ENCODE measurements around the gene VGLL4.
"Not testable (repeated sequence)": the region's sequence is repeated elsewhere in the genome, so short reads cannot be mapped to it uniquely, and the experiment has no call there.

The VGLL4 gene

GRCh38 chr3:11604139-11604892 is 39.4 kb downstream of the VGLL4 start:
- DNase-seq, result no peak

GRCh38 chr3:11603628-11604027 is 40.1 kb downstream of the VGLL4 start:
- no peak for DNase-seq

- DNase-seq, result no peak
Observed at GRCh38 chr3:11602886-11603527, 40.7 kb downstream of the VGLL4 start.

GRCh38 chr3:11602239-11602840 is 41.4 kb downstream of the VGLL4 start:
- no peak for DNase-seq

GRCh38 chr3:11601446-11602238 is 42.1 kb downstream of the VGLL4 start:
- DNase-seq, result peak; percentile 15

- DNase-seq, result no peak
Observed at GRCh38 chr3:11600501-11601282, 43.0 kb downstream of the VGLL4 start.

GRCh38 chr3:11596387-11596786 is 47.3 kb downstream of the VGLL4 start:
- no peak for DNase-seq

- DNase-seq, result not testable (repeated sequence)
Observed at GRCh38 chr3:11595024-11595423, 48.7 kb downstream of the VGLL4 start.

- DNase-seq, result no peak
Observed at GRCh38 chr3:11593318-11594034, 50.2 kb downstream of the VGLL4 start.

GRCh38 chr3:11592445-11593298 is 51.0 kb downstream of the VGLL4 start:
- DNase-seq, result no peak

GRCh38 chr3:11591391-11592282 is 52.1 kb downstream of the VGLL4 start:
- DNase-seq, result no peak

GRCh38 chr3:11591002-11591355 is 52.7 kb downstream of the VGLL4 start:
- DNase-seq, result no peak

- no peak for DNase-seq
Observed at GRCh38 chr3:11589706-11590105, 54.0 kb downstream of the VGLL4 start.

- no peak for DNase-seq
Observed at GRCh38 chr3:11588755-11589154, 55.0 kb downstream of the VGLL4 start.

- no peak for DNase-seq
Observed at GRCh38 chr3:11588338-11588737, 55.4 kb downstream of the VGLL4 start.

GRCh38 chr3:11587766-11588165 is 55.9 kb downstream of the VGLL4 start:
- no peak for DNase-seq

GRCh38 chr3:11584570-11584969 is 59.1 kb downstream of the VGLL4 start:
- no peak for DNase-seq

- no peak for DNase-seq
Observed at GRCh38 chr3:11583638-11584046, 60.1 kb downstream of the VGLL4 start.

- DNase-seq, result no peak
Observed at GRCh38 chr3:11583235-11583634, 60.5 kb downstream of the VGLL4 start.
